NCI-H82 (cell line): ENCODE data around the gene TMCC1.

Experiments
- DNase-seq: peaks from one replicate; lab custom pipeline; 2025; lab: John Stamatoyannopoulos, UW

TMCC1 gene

GRCh38 chr3:129836381-129837064 is 57.0 kb downstream of the TMCC1 start:
- DNase-seq, result peak; percentile 17

GRCh38 chr3:129835198-129835597 is 58.3 kb downstream of the TMCC1 start:
- DNase-seq, result peak; percentile 41

GRCh38 chr3:129834580-129834979 is 58.9 kb downstream of the TMCC1 start:
- DNase-seq, result peak; percentile 38

GRCh38 chr3:129831942-129832341 is 61.6 kb downstream of the TMCC1 start:
- DNase-seq, result peak; percentile 69

- DNase-seq, result no peak
Measured at GRCh38 chr3:129831503-129831902, 62.0 kb downstream of the TMCC1 start.

- peak; percentile 86 for DNase-seq
Measured at GRCh38 chr3:129829640-129830039, 63.9 kb downstream of the TMCC1 start.

GRCh38 chr3:129827765-129828164 is 65.7 kb downstream of the TMCC1 start:
- no peak for DNase-seq

- DNase-seq, result peak; percentile 90
Measured at GRCh38 chr3:129824926-129825541, 68.5 kb downstream of the TMCC1 start.

GRCh38 chr3:129822679-129823078 is 70.8 kb downstream of the TMCC1 start:
- DNase-seq, result no peak

GRCh38 chr3:129822241-129822640 is 71.3 kb downstream of the TMCC1 start:
- DNase-seq, result no peak

GRCh38 chr3:129820587-129820986 is 72.9 kb downstream of the TMCC1 start:
- DNase-seq, result no peak

GRCh38 chr3:129812589-129812988 is 80.9 kb downstream of the TMCC1 start:
- no peak for DNase-seq

- DNase-seq, result no peak
Measured at GRCh38 chr3:129809297-129809696, 84.2 kb downstream of the TMCC1 start.

- no peak for DNase-seq
Measured at GRCh38 chr3:129796146-129796545, 97.4 kb downstream of the TMCC1 start.

- DNase-seq, result no peak
Measured at GRCh38 chr3:129795186-129796010, 98.1 kb downstream of the TMCC1 start.

GRCh38 chr3:129794311-129795185 is 99.0 kb downstream of the TMCC1 start:
- peak; percentile 80 for DNase-seq

- DNase-seq, result no peak
Measured at GRCh38 chr3:129793942-129794310, 99.6 kb downstream of the TMCC1 start.

- no peak for DNase-seq
Measured at GRCh38 chr3:129793319-129793718, 100.2 kb downstream of the TMCC1 start.

GRCh38 chr3:129783470-129783869 is 110.0 kb downstream of the TMCC1 start:
- DNase-seq, result no peak

GRCh38 chr3:129778871-129779270 is 114.6 kb downstream of the TMCC1 start:
- no peak for DNase-seq

GRCh38 chr3:129777806-129778205 is 115.7 kb downstream of the TMCC1 start:
- DNase-seq, result no peak

GRCh38 chr3:129775870-129776269 is 117.6 kb downstream of the TMCC1 start:
- DNase-seq, result no peak
